ENCODE data around the gene OCLN.
"Not testable (repeated sequence)": the region's sequence is repeated elsewhere in the genome, so short reads cannot be mapped to it uniquely, and the experiment has no call there.

The OCLN gene

DNA sequence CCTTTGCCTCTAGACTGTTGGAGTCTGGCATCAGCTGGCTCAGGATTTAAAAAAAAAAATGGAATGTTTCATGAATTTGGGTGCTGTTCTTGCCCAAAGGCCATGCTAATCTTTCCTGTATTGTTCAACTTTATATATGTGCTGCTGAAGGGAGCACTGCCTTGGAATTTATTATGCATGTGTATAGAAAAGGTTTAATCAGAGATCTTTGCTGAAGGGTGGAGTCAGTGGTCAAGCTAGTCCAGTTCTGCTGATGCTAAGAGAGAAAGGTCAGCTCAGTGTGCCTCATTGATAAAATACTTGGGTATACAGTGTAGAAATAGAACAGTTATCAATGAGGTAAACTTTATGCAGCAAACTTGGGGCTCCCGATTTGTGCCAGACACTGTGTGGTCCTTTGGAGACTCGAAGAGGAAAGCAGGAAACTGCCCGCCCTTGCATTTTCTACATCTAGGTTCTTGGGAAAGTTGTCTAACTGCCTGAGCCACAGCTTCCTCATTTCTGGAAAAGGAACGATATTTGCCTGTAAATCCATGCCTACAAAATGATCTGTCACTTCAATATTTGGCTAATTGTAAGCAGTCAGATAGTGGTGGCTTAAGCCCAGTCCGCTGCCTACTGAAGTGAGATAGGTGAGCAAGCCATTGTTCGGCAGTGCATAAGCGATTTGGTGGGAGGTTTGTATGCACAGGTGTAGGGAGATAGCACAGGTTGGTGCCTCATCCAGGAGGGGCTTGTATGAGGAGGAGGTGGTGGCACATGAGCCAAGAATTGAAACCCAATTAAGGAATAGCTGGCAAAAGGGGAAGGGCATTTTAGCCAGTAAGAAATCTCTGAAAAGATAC, 38.2 kb downstream of the OCLN start:
- no peak for DNase-seq

DNA sequence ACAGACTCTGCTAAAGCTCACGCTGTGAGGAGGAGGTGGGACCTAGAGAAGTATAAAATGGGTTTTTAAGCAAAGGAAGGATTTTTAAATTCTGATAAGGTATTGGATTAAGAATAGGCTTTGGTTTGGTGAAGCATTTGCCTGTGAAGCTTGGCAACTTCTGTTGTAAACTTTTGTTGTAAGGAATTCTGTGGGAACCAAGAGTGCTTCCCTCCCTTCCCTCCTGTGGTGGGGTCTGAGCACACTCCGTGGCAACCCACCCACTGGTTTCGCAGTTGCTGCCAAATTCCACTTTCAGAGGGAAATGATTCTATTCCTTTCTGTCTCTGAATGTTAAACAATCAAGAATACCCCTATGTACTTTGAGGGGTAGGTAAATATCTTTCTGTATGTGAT, 38.8 kb downstream of the OCLN start:
- no peak for DNase-seq

DNA sequence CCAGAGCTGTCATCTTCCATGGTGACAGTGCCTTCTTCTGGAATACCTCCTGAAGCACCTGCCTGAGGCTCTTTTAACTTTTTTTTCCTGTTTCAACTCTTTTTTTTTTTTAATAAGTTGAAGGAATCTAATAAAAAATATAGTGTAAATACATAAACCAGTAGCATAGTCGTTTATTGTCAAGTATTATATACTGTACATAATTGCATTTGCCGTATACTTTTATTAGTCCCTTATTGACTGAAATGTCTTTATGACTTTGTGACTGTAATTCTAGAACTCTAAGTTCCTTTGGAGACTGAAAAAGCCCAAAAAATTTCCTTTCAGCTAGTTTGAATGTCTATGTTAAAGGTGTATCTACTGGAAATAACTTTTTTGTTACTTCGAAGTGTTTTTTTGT, 45.3 kb downstream of the OCLN start:
- not testable (repeated sequence) for DNase-seq

DNA sequence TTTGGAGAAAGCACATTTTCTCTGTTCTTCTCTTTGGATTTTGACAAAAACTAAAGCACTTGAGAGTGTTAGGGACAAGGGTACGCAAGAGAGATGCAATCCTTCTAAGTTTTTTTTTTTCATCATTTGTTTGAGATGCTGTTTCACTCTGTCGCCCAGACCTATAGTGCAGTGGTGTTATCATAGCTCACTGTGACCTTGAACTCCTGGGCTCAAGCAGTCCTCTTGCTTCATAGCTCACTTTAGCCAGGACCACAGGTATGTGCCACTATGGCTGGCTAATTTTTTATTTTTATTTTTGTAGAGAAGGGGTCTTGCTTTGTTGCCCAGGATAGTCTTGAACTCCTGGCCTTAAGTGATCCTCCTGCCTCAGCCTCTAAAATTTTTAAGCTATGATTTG, 46.1 kb downstream of the OCLN start:
- not testable (repeated sequence) for DNase-seq

DNA sequence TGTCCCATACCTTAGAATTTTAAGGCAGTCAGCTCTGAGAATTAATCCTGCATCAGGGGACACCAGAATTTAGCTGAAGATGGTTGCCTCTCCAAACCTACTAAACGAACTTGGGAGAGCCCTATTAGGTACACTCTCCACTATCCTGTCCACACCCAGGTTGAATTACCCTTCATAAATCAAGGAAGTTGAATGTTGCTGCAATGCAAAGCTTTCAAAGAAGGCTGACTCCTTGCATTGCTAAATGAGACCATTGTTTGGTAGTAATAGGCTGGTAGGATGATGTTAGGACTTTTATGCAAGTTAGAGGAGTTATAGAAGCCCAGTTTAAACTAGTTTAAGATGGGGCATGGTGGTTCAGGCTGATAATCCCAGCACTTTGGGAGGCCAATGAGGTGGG, 48.8 kb downstream of the OCLN start:
- not testable (repeated sequence) for DNase-seq

DNA sequence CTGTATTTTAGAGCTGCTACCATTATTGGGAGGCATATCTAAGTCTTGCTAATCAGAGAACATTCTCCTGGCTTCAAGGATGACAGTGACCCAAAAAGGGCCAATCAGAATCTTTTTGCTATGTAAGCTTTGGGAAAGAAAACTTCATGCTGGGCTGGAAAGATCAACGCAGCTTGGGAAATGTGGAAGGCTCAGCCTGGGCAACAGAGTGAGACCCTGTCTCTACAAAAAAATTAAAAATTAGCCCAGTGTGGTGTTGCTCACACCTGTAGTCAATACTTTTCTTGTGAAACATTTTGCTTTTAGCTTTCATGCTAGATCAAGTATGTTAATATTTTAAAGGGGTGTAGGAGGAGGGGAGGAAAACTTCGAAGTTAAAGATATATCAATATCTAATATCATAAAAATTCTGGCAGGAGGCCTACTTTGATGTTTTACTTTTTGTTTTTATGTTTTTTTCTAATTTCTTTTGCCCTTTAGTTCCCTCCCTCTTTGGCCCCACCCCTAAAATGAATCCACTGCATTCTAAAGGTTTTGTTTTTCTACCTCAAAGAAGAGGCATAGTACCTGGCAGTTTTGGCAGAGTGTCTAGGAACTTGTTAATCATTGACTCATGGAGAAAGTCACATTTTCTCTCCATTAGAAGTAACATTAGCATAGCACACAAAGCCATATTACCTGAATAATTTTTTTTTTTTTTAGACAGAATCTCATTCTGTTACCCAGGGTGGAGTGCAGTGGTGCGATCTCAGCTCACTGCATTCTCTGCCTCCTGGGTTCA, 50.4 kb downstream of the OCLN start:
- DNase-seq = not testable (repeated sequence)

DNA sequence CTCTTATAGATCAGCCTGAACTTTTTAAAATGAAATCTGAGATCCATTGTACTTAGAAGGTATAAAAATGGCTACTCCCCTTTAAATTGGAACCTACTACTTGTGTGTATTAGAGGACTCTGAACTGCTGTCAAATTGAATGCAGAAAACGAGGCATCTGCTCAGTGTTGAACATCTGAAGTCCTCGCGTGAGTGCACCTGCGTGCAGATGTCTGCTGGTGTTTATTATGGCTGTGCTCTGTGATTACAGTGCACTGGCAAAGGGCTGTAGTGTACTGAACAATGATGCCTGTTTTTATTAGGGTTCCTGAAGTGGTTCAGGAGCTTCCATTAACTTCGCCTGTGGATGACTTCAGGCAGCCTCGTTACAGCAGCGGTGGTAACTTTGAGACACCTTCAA, 52.0 kb downstream of the OCLN start:
- not testable (repeated sequence) for DNase-seq

DNA sequence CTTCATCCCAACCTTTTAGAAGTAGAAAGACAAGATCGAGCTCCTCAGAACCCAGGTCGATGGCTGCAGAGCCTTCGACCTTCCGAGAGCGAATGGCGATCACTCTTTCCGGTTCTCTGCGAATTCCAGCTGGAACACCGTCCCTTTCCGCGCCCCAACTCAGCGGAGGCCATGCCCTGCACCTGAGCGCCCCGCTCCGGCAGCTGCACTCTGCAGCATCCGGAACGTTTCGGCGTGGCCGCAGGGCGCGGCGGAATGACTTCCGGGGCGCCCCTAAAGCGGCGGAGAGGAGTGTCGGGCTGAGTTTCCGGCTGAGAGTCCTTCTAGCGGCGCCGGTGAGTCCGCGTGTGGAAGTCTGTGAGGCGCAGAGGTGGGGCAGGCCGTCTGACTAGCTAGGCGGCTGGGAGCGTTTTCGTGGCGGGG, 67.3 kb downstream of the OCLN start, which contains the start of gene GTF2H2C:
TSS of gene GTF2H2C (plus strand) at position 284 of the 423 bp plus-strand sequence. CDS start 4,942 bp downstream, outside the sequence.
- peak; percentile 63 for DNase-seq

DNA sequence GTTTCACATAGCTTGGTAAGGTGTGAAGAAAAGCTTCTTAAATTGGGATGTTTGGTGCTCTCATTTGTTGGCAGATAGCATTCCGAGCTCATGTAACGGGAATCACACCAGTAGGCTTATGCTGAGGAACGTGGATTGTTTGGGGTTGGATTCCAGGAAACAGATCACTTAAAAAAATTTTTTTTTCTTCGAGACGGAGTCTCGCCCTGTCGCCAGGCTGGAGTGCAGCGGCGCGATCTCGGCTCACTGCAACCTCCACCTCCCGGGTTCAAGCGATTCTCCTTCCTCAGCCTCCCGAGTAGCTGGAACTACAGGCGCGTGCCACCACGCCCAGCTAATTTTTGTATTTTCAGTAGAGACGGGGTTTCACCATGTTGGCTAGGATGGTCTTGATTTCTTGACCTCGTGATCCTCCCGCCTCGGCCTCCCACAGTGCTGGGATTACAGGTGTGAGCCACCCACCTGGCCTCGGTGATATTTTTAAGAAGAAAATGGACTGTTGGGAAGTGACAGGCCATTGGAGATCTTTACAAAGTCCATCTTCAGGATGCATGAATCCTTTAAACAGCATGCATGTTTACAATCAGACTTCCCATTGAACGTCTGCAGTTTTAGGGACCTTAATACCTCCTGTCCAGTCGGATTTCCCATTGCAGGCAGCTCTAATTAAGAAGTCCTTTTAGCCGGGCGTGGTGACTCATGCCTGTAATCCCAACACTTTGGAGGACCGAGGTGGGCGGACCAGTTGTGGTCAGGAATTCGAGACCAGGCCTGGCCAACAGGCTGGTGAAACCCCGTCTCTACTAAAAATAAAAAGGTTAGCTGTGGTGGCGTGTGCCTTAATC, 68.2 kb downstream of the OCLN start:
- DNase-seq = not testable (repeated sequence)

DNA sequence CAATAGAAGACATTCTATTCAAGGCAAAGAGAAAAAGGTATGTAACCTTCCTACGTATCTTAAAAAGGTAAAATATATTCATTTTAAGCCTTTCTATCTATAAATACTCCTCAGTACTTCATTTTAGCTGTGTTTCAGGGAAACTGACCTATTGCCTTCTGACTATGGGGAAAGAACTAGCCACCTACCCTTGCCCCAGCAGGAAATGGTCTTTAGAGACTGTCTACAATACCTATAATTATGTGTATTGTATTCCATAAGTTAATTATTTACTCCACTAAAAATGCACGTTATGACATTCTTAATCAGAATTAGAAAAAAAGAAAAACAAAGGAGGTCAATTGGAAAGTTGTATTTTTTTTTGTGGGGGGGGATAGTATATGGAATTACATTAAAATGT, 73.6 kb downstream of the OCLN start:
- DNase-seq = not testable (repeated sequence)

DNA sequence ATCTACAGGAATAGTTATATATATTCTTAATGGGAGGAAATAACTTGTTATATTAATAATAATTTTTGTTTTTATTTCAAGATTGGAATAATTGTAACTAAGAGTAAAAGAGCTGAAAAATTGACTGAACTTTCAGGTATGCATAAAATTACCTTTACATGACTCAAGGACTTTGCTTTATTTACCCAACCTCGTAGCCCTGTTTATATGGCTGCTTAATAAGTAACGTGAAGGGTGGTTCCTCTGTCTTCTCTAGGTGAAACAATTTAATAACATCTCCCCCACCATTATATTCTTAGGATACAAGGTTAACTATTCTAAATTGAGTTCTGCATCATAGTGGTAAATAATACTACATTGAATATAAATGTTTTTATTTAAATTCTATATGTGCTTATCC, 75.5 kb downstream of the OCLN start:
- DNase-seq = not testable (repeated sequence)

DNA sequence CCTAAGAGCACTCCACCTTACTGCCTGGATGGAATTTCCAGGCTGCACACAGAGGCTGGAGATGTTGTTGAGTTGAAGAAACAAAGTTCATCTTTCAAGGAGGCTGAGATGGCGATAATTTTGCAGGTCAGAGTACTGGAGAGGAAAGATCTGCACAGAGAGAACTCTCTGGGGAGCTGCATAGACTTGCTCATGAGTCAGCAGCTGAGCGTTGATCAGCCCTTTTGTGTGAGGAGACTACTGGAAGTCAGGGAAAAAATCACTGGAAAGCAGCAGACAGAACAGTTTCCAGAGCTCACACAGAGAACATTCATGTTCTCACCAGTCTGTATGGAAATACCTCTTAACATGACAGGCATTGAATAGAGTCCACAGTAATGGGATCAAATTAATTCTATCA, 90.8 kb downstream of the OCLN start:
- DNase-seq = not testable (repeated sequence)

DNA sequence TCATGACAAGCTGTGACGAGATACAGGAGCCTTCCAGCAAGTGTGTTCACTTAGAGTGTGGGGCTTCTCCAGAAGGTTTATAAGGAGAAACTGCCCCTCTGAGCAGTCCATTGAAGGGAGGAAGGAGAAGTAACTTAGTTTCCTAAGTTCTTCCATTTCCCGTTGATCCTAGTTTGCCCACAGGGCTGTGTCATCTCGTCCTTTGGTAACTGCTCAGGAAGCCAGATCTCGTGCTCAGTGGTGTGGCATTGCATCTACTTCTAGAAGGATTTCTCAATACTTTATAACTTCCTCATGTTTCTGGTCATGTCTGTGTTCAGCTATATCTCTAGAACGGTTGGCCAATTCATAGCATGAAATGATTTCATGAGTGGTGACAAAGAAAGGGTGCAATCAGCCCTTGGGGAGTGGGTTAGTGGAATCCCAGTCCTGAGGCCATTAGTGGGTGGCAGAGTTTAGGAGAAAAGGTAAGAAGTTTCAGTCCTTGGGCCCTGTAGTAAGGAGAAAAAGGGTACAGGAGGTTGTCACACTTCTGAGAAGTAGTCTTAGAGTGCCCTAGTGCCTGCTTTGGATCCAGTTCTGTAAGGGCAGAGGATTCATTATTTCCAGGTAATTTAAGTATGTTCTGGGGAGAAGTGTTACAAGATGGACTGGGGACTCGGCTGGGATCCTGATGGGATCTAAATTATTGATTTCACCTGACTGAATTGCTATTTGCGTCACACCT, 103.7 kb downstream of the OCLN start:
- DNase-seq = not testable (repeated sequence)

DNA sequence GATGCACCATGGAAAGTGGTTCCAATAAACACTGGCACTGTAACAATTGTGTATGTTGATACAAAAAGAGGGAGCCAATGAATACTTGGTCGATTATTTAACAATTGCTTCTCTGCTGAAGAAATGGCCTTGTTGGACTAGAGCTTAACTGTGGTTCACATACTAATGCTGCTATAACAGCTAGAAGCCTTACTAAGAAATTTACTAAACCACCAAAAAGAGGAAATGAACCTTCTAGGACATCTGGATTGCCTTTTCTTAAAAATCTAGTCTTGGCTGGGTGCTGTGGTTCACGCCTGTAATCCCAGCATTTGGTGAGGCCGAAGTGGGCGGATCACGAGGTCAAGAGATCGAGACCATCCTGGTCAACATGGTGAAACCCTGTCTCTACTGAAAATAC, 109.4 kb downstream of the OCLN start:
- DNase-seq = not testable (repeated sequence)

DNA sequence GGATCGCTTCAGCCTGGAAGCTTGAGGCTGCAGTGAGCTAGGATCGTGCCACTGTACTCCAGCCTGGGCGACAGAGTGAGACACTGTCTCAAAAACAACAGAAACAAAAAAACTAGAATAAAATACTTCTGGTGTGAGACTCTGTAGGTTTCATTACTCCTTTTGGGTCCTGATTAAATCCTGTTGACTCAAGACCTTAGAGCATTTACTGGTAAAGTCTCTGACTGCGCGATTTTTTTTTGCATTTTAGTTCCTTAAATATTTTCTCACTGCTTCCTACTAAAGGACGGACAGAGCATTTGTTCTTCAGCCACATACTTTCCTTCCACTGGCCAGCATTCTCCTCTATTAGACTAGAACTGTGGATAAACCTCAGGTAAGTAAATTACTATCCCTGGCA, 114.2 kb downstream of the OCLN start:
- DNase-seq = not testable (repeated sequence)
